Stimulated activated memory B cell treated with anti-CD40 and anti-IgM and Interleukin-4, amounts not matched to agents 10 μg/mL and 1 μg/mL and 100 μg/mL, for 72 hours (primary cell): ENCODE measurements around the gene NCDN.

Experiments
- ATAC-seq: fragments of 150-1000 bp; cut with Tn5 transposase; 2 replicates; pipeline ENCODE4 v1.10.0; 2021
- H3K27ac Mint-ChIP-seq: one replicate; pipeline ENCODE4 v1.8.0; 2022; ENCODE audit warnings: mild to moderate bottlenecking, mixed read lengths
- H3K27me3 Mint-ChIP-seq: one replicate; pipeline ENCODE4 v1.8.0; 2022; ENCODE audit warnings: mixed read lengths
- H3K36me3 Mint-ChIP-seq: one replicate; pipeline ENCODE4 v1.8.0; 2022; ENCODE audit warnings: mixed read lengths
- H3K4me1 Mint-ChIP-seq: one replicate; pipeline ENCODE4 v1.8.0; 2022; ENCODE audit warnings: mixed read lengths
- H3K4me3 Mint-ChIP-seq: one replicate; pipeline ENCODE4 v1.8.0; 2022; ENCODE audit warnings: mild to moderate bottlenecking, moderate library complexity, mixed read lengths
- H3K9me3 Mint-ChIP-seq: one replicate; pipeline ENCODE4 v1.8.0; 2022; ENCODE audit warnings: mixed read lengths

NCDN gene

GRCh38 chr1:35588197-35588910 is 30.8 kb downstream of the NCDN start:
- Mint-ChIP-seq H3K36me3 (peaks cover 6% of the 10 kb centered on the region), H3K27ac (no peak overlapping the region), H3K27me3 (no peaks in the 10 kb centered on the region), H3K9me3 (no peaks in the 10 kb centered on the region), H3K4me3 (no peak overlapping the region), H3K4me1 (no peaks in the 10 kb centered on the region)
- ATAC-seq, result no peak

DNA sequence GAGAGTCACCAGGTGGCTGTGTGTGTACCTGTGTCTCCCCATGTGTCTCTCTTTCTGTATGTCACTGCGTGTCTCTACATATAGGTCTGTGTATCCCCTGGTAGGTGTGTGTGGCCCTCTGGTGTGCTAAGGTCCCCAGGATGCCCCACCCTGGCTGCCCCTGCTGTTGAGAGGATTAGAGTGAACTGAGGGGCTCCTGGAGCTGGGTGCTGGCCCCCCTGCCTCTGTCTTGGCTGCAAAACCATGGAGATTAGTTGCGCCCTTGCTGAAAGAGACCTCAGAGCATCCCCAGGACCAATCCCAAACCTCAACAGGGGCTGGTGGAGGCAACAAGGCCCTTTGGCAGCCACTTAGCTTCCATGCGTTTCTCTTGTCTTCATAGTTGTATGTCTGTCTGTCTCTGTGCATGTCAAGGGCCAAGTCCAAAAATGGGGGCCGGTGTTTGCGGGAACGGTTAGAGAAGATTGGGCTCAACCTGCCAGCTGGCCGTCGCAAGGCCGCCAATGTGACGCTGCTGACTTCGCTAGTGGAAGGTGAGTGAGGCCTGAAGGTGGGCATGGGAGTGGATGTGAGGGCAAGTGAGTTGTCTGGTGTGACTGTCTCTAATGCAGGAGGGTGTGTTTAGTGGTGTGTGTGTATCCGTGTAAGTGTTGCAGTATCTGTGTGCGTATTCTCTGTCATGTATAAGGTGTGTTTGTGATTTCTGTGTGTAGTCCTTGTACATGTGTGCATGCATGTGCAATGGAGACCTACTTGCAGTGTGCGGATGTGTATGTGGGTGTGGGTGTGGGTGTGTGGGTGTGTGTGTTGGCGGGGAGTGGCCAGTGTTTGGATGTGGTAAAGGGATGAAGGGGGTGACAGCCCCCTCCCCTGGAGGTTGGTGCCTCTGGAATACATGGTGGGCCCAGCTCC is 32.2 kb downstream of the NCDN start:
- Mint-ChIP-seq H3K4me3 (no peak overlapping the region), H3K27me3 (no peaks in the 10 kb centered on the region), H3K27ac (no peak overlapping the region), H3K4me1 (no peaks in the 10 kb centered on the region), H3K36me3 (peaks cover 6% of the 10 kb centered on the region), H3K9me3 (no peaks in the 10 kb centered on the region)
- no peak for ATAC-seq

DNA sequence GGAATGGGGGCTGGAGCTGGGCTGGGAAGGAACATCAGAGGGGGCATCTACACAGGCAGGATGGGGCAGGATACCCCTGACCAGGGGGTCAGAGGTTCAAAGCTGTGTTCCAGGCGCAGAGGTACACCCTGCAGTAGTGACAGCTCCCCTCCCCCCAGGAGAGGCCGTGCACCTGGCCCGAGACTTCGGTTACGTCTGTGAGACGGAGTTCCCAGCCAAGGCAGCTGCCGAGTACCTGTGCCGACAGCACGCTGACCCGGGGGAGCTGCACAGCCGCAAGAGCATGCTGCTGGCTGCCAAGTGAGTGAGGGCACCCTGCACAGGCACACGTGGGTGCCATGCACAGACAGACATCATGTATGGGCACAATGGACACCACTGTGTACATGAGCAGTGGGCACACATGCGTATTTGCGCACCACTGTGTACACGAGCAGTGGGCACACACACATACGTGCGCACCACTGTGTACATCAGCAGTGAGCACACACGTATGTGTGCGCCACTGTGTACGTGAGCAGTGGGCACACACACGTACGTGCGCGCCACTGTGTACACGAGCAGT is 33.0 kb downstream of the NCDN start:
- H3K36me3 Mint-ChIP-seq, result peaks cover 6% of the 10 kb centered on the region
- H3K4me1 Mint-ChIP-seq, result no peaks in the 10 kb centered on the region
- no peaks in the 10 kb centered on the region for H3K9me3 Mint-ChIP-seq
- no peak for ATAC-seq
- no peaks in the 10 kb centered on the region for H3K27me3 Mint-ChIP-seq
- H3K4me3 Mint-ChIP-seq, result no peak overlapping the region
- H3K27ac Mint-ChIP-seq, result no peak overlapping the region

DNA sequence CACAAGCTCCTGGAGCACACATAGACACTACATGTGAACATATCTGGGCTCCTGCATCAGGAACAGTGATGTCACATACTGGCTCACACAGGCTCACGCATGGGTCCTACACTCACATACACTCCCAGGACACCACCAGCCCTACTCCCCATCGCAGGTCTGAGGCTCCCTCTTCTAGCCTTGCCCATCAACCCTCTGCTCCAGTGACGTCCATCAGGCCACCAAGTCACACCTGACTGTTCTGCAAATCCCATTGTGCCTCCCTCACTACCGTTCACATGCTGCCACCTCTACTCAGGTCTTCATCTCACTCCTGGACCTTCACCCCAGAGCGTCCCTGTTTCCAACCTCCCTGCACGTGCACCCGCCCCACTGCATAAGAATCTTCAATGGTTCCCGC is 33.6 kb downstream of the NCDN start:
- H3K27ac Mint-ChIP-seq, result no peak overlapping the region

GRCh38 chr1:35592991-35593769 is 35.6 kb downstream of the NCDN start:
- H3K4me3 Mint-ChIP-seq, result no peak overlapping the region
- no peak overlapping the region for H3K27ac Mint-ChIP-seq
- H3K27me3 Mint-ChIP-seq, result no peaks in the 10 kb centered on the region
- no peaks in the 10 kb centered on the region for H3K4me1 Mint-ChIP-seq
- no peaks in the 10 kb centered on the region for H3K9me3 Mint-ChIP-seq
- peaks cover 6% of the 10 kb centered on the region for H3K36me3 Mint-ChIP-seq
- ATAC-seq, result no peak

More for the DNA sequence above, 33.6 kb downstream of the NCDN start:
- ATAC-seq, result no peak
- H3K4me3 Mint-ChIP-seq, result no peak overlapping the region
- no peaks in the 10 kb centered on the region for H3K9me3 Mint-ChIP-seq
- H3K27me3 Mint-ChIP-seq, result no peaks in the 10 kb centered on the region
- peaks cover 6% of the 10 kb centered on the region for H3K36me3 Mint-ChIP-seq
- no peaks in the 10 kb centered on the region for H3K4me1 Mint-ChIP-seq

DNA sequence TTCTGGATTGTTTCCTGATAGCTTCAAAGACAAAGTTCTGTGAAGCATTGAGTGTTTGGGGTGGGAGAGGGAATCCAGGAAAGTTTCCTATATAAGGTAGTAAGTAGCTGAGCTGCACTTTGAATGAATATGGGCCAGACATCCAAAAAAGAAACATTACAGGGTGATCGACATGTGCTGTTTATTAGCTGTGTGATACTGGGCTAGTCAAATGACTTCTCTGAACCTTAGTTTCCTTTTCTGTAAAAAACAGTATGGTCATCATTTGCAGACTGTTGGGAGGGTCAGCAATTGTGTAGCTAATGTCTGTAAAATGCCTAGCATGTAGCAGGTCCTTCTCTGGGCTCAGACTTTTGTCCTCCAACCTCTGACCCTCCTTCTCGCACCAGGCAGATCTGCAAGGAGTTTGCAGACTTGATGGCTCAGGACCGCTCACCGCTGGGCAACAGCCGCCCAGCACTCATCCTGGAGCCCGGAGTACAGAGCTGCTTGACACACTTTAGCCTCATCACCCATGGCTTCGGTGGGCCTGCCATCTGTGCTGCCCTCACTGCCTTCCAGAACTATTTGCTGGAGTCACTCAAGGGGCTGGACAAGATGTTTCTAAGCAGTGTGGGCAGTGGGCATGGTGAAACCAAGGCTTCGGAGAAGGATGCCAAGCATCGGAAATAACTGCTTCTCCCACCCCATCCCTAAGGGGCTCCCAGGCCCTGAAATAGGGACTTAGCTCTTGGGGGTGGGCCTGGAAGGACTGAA is 36.6 kb downstream of the NCDN start:
- Mint-ChIP-seq H3K36me3 (peaks cover 8% of the 10 kb centered on the region), H3K4me3 (no peak overlapping the region), H3K27me3 (no peaks in the 10 kb centered on the region), H3K4me1 (no peaks in the 10 kb centered on the region), H3K27ac (no peak overlapping the region), H3K9me3 (no peaks in the 10 kb centered on the region)
- ATAC-seq, result no peak

GRCh38 chr1:35595684-35596083 is 38.1 kb downstream of the NCDN start:
- no peak for ATAC-seq
- Mint-ChIP-seq H3K36me3 (peaks cover 15% of the 10 kb centered on the region), H3K4me3 (no peak overlapping the region), H3K27ac (no peak overlapping the region), H3K9me3 (no peaks in the 10 kb centered on the region), H3K27me3 (no peaks in the 10 kb centered on the region), H3K4me1 (no peaks in the 10 kb centered on the region)

DNA sequence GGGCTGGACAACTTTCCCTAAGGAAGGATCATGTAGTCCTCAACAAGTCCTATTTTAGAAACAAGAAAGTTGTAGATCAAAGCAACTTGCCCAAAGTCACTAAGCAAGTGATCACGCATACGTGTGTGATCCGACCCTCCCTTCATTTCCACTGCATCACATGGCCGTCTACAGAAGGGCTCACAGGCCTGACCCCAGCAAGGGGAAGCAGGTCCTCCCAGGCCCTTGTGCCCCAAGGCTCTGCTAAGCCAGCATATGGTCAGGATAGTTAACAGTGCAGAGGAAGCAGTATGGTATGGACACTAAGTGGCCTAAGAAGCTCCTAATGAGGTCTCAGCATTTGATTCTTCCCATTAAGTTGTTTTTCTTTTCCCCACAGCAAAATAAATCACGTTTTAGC is 40.3 kb downstream of the NCDN start:
- no peaks in the 10 kb centered on the region for H3K9me3 Mint-ChIP-seq
- no peak overlapping the region for H3K4me3 Mint-ChIP-seq
- H3K4me1 Mint-ChIP-seq, result no peaks in the 10 kb centered on the region
- H3K36me3 Mint-ChIP-seq, result peaks cover 12% of the 10 kb centered on the region
- no peaks in the 10 kb centered on the region for H3K27me3 Mint-ChIP-seq
- H3K27ac Mint-ChIP-seq, result no peak overlapping the region
- no peak for ATAC-seq

GRCh38 chr1:35598895-35599294 is 41.3 kb downstream of the NCDN start:
- H3K4me1 Mint-ChIP-seq, result no peaks in the 10 kb centered on the region
- no peaks in the 10 kb centered on the region for H3K27me3 Mint-ChIP-seq
- ATAC-seq, result no peak
- H3K27ac Mint-ChIP-seq, result no peak overlapping the region
- H3K9me3 Mint-ChIP-seq, result no peaks in the 10 kb centered on the region
- H3K36me3 Mint-ChIP-seq, result peaks cover 22% of the 10 kb centered on the region
- no peak overlapping the region for H3K4me3 Mint-ChIP-seq

- no peak for ATAC-seq
- no peaks in the 10 kb centered on the region for H3K9me3 Mint-ChIP-seq
- H3K36me3 Mint-ChIP-seq, result peaks cover 27% of the 10 kb centered on the region
- no peak overlapping the region for H3K27ac Mint-ChIP-seq
- no peak overlapping the region for H3K4me3 Mint-ChIP-seq
- no peaks in the 10 kb centered on the region for H3K27me3 Mint-ChIP-seq
- H3K4me1 Mint-ChIP-seq, result no peaks in the 10 kb centered on the region
Measured at GRCh38 chr1:35599411-35599810, 41.8 kb downstream of the NCDN start.

GRCh38 chr1:35600593-35600992 is 43.0 kb downstream of the NCDN start:
- no peak overlapping the region for H3K27ac Mint-ChIP-seq

DNA sequence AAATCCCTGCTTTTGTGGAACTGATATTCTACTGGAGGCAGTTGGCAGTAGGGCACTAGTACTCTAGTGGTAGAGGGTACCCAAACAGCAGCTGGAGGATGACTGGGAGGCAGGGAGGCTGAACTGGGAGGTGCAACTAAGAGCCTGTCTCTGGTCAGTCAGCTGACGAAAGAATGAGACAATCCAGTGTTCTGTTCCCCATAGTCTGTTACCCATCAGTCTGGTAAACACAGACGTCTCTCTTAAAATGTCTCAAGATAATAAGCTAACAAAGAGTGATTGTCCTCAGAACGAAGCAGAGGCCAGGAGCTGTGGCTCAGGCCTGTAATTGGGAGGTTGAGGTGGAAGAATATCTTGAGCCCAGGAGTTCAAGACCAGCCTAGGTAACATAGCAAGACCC is 45.9 kb downstream of the NCDN start:
- Mint-ChIP-seq H3K27ac (no peak overlapping the region), H3K9me3 (no peaks in the 10 kb centered on the region), H3K4me1 (peaks cover 12% of the 10 kb centered on the region), H3K4me3 (no peak overlapping the region), H3K27me3 (no peaks in the 10 kb centered on the region), H3K36me3 (peaks cover 62% of the 10 kb centered on the region)
- ATAC-seq, result no peak

More at GRCh38 chr1:35600593-35600992, 43.0 kb downstream of the NCDN start:
- H3K9me3 Mint-ChIP-seq, result no peaks in the 10 kb centered on the region
- no peak for ATAC-seq
- H3K4me1 Mint-ChIP-seq, result no peaks in the 10 kb centered on the region
- H3K36me3 Mint-ChIP-seq, result peaks cover 36% of the 10 kb centered on the region
- H3K4me3 Mint-ChIP-seq, result no peak overlapping the region
- H3K27me3 Mint-ChIP-seq, result no peaks in the 10 kb centered on the region

- H3K27me3 Mint-ChIP-seq, result no peaks in the 10 kb centered on the region
Measured at GRCh38 chr1:35603941-35604340, 46.3 kb downstream of the NCDN start.

DNA sequence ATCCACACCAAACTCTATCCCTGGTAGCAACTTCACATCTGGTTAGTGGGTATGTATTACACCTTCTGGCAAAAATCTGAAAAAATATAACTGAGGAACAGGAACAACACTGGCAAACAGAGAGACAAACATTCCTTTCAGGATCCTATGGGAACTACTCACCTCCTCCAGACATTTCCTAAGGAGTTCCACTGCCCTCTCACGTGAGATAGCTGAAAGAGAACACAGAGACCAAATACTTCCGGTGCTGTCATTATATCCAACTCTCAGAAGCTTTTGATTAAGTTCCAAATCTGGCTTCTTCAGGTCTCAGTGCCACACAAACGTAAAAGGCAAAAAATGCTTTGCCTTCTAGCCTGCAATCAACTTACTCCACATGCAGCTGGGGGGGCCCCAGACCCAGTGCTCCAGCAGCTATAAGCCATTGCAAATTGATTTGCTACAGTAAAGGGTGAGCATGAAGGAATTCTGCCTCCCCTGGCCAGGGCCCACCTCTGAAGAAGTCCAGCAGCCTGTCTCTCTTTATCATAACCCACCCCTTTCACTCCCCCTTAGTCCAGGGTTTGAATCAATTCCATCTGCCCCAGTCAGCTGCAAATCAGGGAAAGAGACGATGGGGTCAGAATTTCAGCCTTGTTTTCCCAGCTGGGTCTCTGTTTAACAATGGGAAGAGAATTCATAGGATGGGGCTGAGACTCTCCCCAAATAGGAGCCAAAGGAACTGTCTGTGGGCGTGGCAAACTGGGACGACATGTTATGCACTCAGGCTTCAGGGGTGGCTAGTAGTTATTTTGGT is 47.7 kb downstream of the NCDN start:
- Mint-ChIP-seq H3K9me3 (no peaks in the 10 kb centered on the region), H3K27me3 (no peaks in the 10 kb centered on the region), H3K4me1 (peaks cover 12% of the 10 kb centered on the region), H3K4me3 (no peak overlapping the region), H3K36me3 (peaks cover 64% of the 10 kb centered on the region), H3K27ac (no peak overlapping the region)
- ATAC-seq, result no peak

More at GRCh38 chr1:35603941-35604340, 46.3 kb downstream of the NCDN start:
- peaks cover 12% of the 10 kb centered on the region for H3K4me1 Mint-ChIP-seq
- H3K36me3 Mint-ChIP-seq, result peaks cover 66% of the 10 kb centered on the region
- H3K9me3 Mint-ChIP-seq, result no peaks in the 10 kb centered on the region
- no peak overlapping the region for H3K4me3 Mint-ChIP-seq
- ATAC-seq, result no peak
- no peak overlapping the region for H3K27ac Mint-ChIP-seq
